Stomach (tissue), 4 donors: ENCODE data around the gene LIN7A.

Experiments used
- CTCF ChIP-seq, 7 experiments: fragments of 450-650 bp in 4 of 7; fragments of 200-600 bp in 3 of 7; sonication (generic) in 3 of 7; IDR thresholded peaks; one replicate each; pipeline ENCODE4 v1.5.1; 2016 to 2019; ENCODE audit warnings: antibody characterized with exemption in 7 of 7, control low read depth in 2 of 7, mild to moderate bottlenecking in 1 of 7
- POLR2A ChIP-seq, 4 donors: fragments of 450-650 bp; IDR thresholded peaks; one replicate each; pipeline ENCODE4 v1.6.1; 2016; ENCODE audit warnings: antibody characterized with exemption in 4 of 4, control low read depth in 2 of 4, mild to moderate bottlenecking in 1 of 4, moderate library complexity in 1 of 4
- POLR2AphosphoS5 ChIP-seq, 3 donors: sonication (generic); formaldehyde crosslinking; IDR thresholded peaks; one replicate each; pipeline ENCODE4 v1.6.1; 2016; ENCODE audit warnings: antibody characterized with exemption in 3 of 3

- TF ChIP-seq POLR2A (IDR thresholded peaks at IDR 0.05) = no peak
- TF ChIP-seq CTCF (IDR thresholded peaks at IDR 0.05) = no peak
- no peak for TF ChIP-seq POLR2AphosphoS5 (IDR thresholded peaks at IDR 0.05)
These were observed 59.9 kb downstream of the LIN7A start for GRCh38 chr12:80877721-80878265.
